ENCODE data around the gene PTPRN2. TPM values are rescaled to one million over a fixed set of nuclear protein-coding genes. Genes with fewer than 3 reads are reported as not detected.
"Not testable (repeated sequence)": the region's sequence is repeated elsewhere in the genome, so short reads cannot be mapped to it uniquely, and the experiment has no call there.

PTPRN2 gene
- total RNA-seq, 1 experiment from 2014 or later: 0.11 TPM

DNA sequence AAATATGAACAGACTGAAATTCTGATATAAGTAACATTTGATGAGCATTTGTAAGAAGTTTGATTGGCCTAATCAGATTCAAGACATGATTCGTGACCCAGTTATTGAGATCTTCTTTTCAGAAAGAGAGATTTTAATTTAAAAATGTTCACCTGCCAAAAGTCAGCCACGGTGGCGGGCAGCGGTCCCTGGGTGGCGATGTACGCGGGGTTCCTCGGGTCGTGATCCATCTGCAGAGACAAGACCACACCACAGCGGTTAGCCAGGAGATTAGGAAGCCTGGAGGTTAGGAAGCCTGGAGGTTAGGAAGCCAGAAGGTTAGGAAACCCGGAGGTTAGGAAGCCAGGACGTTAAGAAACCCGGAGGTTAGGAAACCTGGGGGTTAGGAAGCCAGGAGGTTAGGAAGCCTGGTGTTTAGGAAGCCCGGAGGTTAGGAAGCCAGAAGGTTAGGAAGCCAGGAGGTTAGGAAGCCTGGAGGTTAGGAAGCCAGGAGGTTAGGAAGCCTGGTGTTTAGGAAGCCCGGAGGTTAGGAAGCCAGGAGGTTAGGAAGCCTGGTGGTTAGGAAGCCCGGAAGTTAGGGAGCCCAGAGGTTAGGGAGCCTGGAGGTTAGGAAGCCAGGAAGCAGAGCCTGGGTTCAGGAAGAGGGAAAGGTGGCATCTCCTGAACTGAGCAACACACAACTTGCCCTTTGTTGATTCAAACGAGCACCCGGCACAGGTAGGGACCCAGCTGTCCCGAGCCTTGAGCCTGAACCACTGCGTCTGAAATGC lies 992.4 kb downstream of the PTPRN2 start:
- ChIA-PET CTCF (no interaction called here), POLR2A (ENCODE audit: low non-redundant PET) (no interaction called here)
- Histone ChIP-seq H3K36me3 (ENCODE audit: insufficient read depth, low read length, poor library complexity, severe bottlenecking) (no peaks in the 10 kb centered on the region), H3K4me1 (ENCODE audit: insufficient read depth, low read length, poor library complexity, severe bottlenecking) (no peaks in the 10 kb centered on the region), H3K27me3 (replicated peaks; ENCODE audit: insufficient read depth, low read depth, low read length, poor library complexity) (peaks cover 4% of the 10 kb centered on the region), H3K9me3 (ENCODE audit: low read depth, low read length, poor library complexity, severe bottlenecking) (no peaks in the 10 kb centered on the region), H3K27ac (ENCODE audit: low read depth, low read length, poor library complexity, severe bottlenecking) (no peak overlapping the region), H3K4me3 (ENCODE audit: low read depth, low read length, poor library complexity, severe bottlenecking) (no peak overlapping the region)
- no TSS peak for BruUV-seq (replicated peaks)
- DNase-seq (ENCODE audit: low spot score): no peak
- TF ChIP-seq, protein P1, sequence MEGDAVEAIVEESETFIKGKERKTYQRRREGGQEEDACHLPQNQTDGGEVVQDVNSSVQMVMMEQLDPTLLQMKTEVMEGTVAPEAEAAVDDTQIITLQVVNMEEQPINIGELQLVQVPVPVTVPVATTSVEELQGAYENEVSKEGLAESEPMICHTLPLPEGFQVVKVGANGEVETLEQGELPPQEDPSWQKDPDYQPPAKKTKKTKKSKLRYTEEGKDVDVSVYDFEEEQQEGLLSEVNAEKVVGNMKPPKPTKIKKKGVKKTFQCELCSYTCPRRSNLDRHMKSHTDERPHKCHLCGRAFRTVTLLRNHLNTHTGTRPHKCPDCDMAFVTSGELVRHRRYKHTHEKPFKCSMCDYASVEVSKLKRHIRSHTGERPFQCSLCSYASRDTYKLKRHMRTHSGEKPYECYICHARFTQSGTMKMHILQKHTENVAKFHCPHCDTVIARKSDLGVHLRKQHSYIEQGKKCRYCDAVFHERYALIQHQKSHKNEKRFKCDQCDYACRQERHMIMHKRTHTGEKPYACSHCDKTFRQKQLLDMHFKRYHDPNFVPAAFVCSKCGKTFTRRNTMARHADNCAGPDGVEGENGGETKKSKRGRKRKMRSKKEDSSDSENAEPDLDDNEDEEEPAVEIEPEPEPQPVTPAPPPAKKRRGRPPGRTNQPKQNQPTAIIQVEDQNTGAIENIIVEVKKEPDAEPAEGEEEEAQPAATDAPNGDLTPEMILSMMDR (conservative IDR thresholded peaks at IDR 0.05; ENCODE audit: low read depth, low read length): no peak
- TF ChIP-seq EZH2 (IDR thresholded peaks at IDR 0.05; ENCODE audit: borderline replicate concordance, low read depth, low read length, poor library complexity, severe bottlenecking): no peak
- intact Hi-C loops (cut with micrococcal nuclease; ENCODE audit: unreplicated experiment): no loop called here

DNA sequence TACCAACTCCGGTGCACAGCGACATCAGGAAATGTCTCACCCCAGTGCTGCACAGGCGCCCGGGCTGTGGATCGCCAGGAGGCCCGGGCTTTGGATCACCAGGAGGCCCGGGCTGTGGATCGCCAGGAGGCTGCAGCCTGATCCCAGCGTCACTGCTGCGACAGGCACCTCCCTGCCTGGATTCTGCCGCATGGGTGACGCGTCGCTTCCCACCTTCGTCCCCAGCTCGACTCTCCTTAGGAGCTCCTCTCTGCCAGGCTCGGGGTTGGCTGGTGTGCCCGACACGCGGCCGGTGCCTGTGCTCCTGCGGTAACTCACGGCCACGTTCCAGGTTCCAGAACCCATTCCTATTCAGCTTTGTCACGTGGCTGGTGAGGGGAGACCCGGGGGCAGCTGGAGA lies 993.3 kb downstream of the PTPRN2 start:
- ChIA-PET POLR2A (ENCODE audit: low non-redundant PET) (no interaction called here), CTCF (no interaction called here)
- Histone ChIP-seq H3K4me3 (ENCODE audit: low read depth, low read length, poor library complexity, severe bottlenecking) (no peak overlapping the region), H3K9me3 (ENCODE audit: low read depth, low read length, poor library complexity, severe bottlenecking) (no peaks in the 10 kb centered on the region), H3K36me3 (ENCODE audit: insufficient read depth, low read length, poor library complexity, severe bottlenecking) (no peaks in the 10 kb centered on the region), H3K27ac (ENCODE audit: low read depth, low read length, poor library complexity, severe bottlenecking) (no peak overlapping the region), H3K27me3 (replicated peaks; ENCODE audit: insufficient read depth, low read depth, low read length, poor library complexity) (peaks cover 11% of the 10 kb centered on the region), H3K4me1 (ENCODE audit: insufficient read depth, low read length, poor library complexity, severe bottlenecking) (no peaks in the 10 kb centered on the region)
- no TSS peak for BruUV-seq (replicated peaks)
- no peak for TF ChIP-seq EZH2 (IDR thresholded peaks at IDR 0.05; ENCODE audit: borderline replicate concordance, low read depth, low read length, poor library complexity, severe bottlenecking)
- TF ChIP-seq, protein P1 (conservative IDR thresholded peaks at IDR 0.05; ENCODE audit: low read depth, low read length): no peak
- intact Hi-C loops (cut with micrococcal nuclease; ENCODE audit: unreplicated experiment): no loop called here
- DNase-seq (ENCODE audit: low spot score): no peak

DNA sequence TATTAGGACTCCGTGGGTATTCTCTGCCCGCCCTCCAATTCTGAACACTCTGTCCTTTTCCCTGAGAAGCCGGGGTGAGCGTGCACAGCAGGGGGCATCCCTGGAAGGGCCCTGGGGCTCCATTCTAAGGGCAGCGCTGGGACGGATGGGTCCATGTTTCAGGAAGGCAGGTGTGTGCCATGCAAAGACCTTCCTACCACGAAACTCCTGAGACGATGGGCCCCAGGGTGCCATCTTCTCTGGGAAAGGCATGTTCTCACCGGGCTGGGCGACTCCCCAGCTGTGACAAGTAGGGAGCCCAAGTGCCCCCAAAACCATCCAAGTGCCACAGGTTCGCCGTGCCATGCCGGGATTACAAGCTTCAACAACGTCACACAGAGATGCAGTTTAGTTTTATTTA lies 994.1 kb downstream of the PTPRN2 start:
- Histone ChIP-seq H3K27ac (ENCODE audit: low read depth, low read length, poor library complexity, severe bottlenecking) (no peak overlapping the region), H3K4me3 (ENCODE audit: low read depth, low read length, poor library complexity, severe bottlenecking) (no peak overlapping the region), H3K9me3 (ENCODE audit: low read depth, low read length, poor library complexity, severe bottlenecking) (no peaks in the 10 kb centered on the region), H3K27me3 (replicated peaks; ENCODE audit: insufficient read depth, low read depth, low read length, poor library complexity) (peaks cover 11% of the 10 kb centered on the region), H3K36me3 (ENCODE audit: insufficient read depth, low read length, poor library complexity, severe bottlenecking) (no peaks in the 10 kb centered on the region), H3K4me1 (ENCODE audit: insufficient read depth, low read length, poor library complexity, severe bottlenecking) (no peaks in the 10 kb centered on the region)
- CTCF ChIA-PET: no interaction called here
- DNase-seq (ENCODE audit: low spot score): no peak
- TF ChIP-seq, protein P1 (conservative IDR thresholded peaks at IDR 0.05; ENCODE audit: low read depth, low read length): no peak
- TF ChIP-seq EZH2 (IDR thresholded peaks at IDR 0.05; ENCODE audit: borderline replicate concordance, low read depth, low read length, poor library complexity, severe bottlenecking): no peak
- POLR2A ChIA-PET (ENCODE audit: low non-redundant PET): no interaction called here
- no TSS peak for BruUV-seq (replicated peaks)
- intact Hi-C loops (cut with micrococcal nuclease; ENCODE audit: unreplicated experiment): no loop called here

DNA sequence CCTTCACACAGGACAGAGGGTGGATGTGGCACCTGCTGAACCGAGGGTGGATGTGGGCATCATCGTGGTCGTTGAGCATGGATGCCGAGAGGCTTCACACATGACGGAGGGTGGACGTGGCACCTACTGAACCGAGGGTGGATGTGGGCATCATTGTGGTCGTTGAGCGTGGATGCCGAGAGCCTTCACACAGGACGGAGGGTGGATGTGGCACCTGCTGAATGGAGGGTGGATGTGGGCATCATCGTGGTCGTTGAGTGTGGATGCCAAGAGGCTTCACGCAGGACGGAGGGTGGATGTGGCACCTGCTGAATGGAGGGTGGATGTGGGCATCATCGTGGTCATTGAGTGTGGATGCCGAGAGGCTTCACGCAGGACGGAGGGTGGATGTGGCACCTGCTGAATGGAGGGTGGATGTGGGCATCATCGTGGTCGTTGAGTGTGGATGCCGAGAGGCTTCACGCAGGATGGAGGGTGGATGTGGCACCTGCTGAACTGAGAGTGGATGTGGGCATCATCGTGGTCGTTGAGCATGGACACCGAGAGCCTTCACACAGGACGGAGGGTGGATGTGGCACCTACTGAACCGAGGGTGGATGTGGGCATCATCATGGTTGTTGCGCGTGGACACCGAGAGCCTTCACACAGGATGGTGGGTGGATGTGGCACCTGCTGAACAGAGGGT lies 994.8 kb downstream of the PTPRN2 start:
- CTCF ChIA-PET; DNase-seq (ENCODE audit: low spot score); BruUV-seq (replicated peaks); H3K4me3 ChIP-seq (ENCODE audit: low read depth, low read length, poor library complexity, severe bottlenecking); H3K27ac ChIP-seq (ENCODE audit: low read depth, low read length, poor library complexity, severe bottlenecking); H3K9me3 ChIP-seq (ENCODE audit: low read depth, low read length, poor library complexity, severe bottlenecking); POLR2A ChIA-PET (ENCODE audit: low non-redundant PET); H3K4me1 ChIP-seq (ENCODE audit: insufficient read depth, low read length, poor library complexity, severe bottlenecking); intact Hi-C loops (cut with micrococcal nuclease; ENCODE audit: unreplicated experiment); H3K36me3 ChIP-seq (ENCODE audit: insufficient read depth, low read length, poor library complexity, severe bottlenecking): not testable (repeated sequence)
- H3K27me3 ChIP-seq (replicated peaks; ENCODE audit: insufficient read depth, low read depth, low read length, poor library complexity): peaks cover 13% of the 10 kb centered on the region

Data from A673 (cell line).